GM11168 (cell line): ENCODE data around the gene AGAP1.

Source experiments
- in situ Hi-C: fragments of 300-500 bp; cut with MboI; formaldehyde crosslinking; loops from one replicate; pipeline ENCODE4 v1.12.0; 2022; ENCODE audit warnings: low sequenced_read_pairs; ENCODE audit not compliant: unreplicated experiment

Gene AGAP1

GRCh38 chr2:235860871-235861270 is 367.0 kb downstream of the AGAP1 start:
- in situ Hi-C loops, result no loop called here

- in situ Hi-C loops, result no loop called here
These were observed 367.5 kb downstream of the AGAP1 start for GRCh38 chr2:235861383-235861782.

- in situ Hi-C loops, result no loop called here
These were observed 369.6 kb downstream of the AGAP1 start for GRCh38 chr2:235863414-235863813.

GRCh38 chr2:235864302-235864701 is 370.5 kb downstream of the AGAP1 start:
- in situ Hi-C loops, result no loop called here

GRCh38 chr2:235864733-235865515 is 371.1 kb downstream of the AGAP1 start:
- in situ Hi-C loops, result no loop called here

GRCh38 chr2:235866373-235866772 is 372.5 kb downstream of the AGAP1 start:
- in situ Hi-C loops, result no loop called here

- in situ Hi-C loops, result no loop called here
These were observed 374.4 kb downstream of the AGAP1 start for GRCh38 chr2:235868224-235868623.

GRCh38 chr2:235868645-235869044 is 374.8 kb downstream of the AGAP1 start:
- in situ Hi-C loops, result no loop called here

GRCh38 chr2:235870515-235870914 is 376.7 kb downstream of the AGAP1 start:
- in situ Hi-C loops, result no loop called here

GRCh38 chr2:235876099-235876679 is 382.3 kb downstream of the AGAP1 start:
- in situ Hi-C loops, result no loop called here

- in situ Hi-C loops, result no loop called here
These were observed 383.5 kb downstream of the AGAP1 start for GRCh38 chr2:235877275-235877802.

GRCh38 chr2:235879116-235879515 is 385.3 kb downstream of the AGAP1 start:
- in situ Hi-C loops, result no loop called here

GRCh38 chr2:235883675-235884074 is 389.8 kb downstream of the AGAP1 start:
- in situ Hi-C loops, result no loop called here

GRCh38 chr2:235889302-235889630 is 395.4 kb downstream of the AGAP1 start:
- in situ Hi-C loops, result no loop called here

- in situ Hi-C loops, result no loop called here
These were observed 399.4 kb downstream of the AGAP1 start for GRCh38 chr2:235893129-235893698.

GRCh38 chr2:235894839-235895238 is 401.0 kb downstream of the AGAP1 start:
- in situ Hi-C loops, result no loop called here

- in situ Hi-C loops, result no loop called here
These were observed 402.2 kb downstream of the AGAP1 start for GRCh38 chr2:235896061-235896460.

GRCh38 chr2:235897992-235898391 is 404.1 kb downstream of the AGAP1 start:
- in situ Hi-C loops, result no loop called here

- in situ Hi-C loops, result no loop called here
These were observed 404.9 kb downstream of the AGAP1 start for GRCh38 chr2:235898766-235899165.

GRCh38 chr2:235900631-235901030 is 406.8 kb downstream of the AGAP1 start:
- in situ Hi-C loops, result no loop called here

- in situ Hi-C loops, result no loop called here
These were observed 407.4 kb downstream of the AGAP1 start for GRCh38 chr2:235901243-235901642.
